GM12874 (cell line): ENCODE measurements around the gene KATNBL1.
A peak's percentile ranks its signal among the peaks of the same experiment; 100 is the strongest.

Experiments
- TF ChIP-seq, protein P1 (sequence below): IDR thresholded peaks from 2 replicates; pipeline ENCODE4 v1.5.1; 2011; ENCODE audit warnings: low read depth, mild to moderate bottlenecking, control low read depth, low read length, moderate library complexity; ENCODE audit not compliant: insufficient read depth

KATNBL1 gene

DNA sequence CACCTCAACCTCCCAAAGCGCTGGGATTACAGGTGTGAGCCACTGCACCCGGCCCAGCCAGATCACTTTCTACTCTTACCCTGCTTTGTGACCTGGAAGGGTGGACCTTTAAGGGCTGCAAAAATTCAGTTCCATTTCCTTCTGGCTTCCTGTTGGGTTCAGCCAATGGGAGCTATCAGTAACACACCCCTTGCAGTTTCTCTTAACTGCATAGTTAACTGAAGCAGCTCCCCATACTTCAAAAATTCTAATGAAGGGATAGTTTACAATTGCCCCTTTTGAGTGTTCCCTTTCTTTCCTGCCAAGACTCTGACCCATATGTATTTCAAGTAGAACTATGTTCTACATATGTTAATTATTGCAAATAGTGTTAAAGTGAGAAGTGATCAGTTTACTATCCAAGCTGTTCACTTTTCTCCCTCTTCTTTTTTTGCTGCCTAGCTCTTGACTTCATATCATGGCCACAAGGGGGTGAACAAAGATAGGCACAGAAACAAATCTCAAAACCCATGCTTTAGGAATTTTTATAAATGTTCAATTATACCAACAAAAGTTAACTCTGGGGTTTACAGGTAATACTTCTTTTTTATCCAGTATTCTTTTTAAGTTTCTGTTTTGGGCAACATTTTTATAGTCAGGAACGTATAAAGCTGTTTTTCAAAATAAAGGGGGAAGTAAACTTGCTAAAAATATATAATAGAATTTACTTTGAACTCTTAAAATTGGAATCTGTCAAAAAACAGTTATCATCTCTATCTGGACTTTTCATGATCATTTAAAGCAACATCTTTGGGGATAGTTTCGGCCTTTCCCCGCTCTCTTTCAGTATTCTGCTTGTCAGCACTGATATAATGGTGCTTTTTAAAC, 99.9 kb downstream of the KATNBL1 start:
- TF ChIP-seq, protein P1, sequence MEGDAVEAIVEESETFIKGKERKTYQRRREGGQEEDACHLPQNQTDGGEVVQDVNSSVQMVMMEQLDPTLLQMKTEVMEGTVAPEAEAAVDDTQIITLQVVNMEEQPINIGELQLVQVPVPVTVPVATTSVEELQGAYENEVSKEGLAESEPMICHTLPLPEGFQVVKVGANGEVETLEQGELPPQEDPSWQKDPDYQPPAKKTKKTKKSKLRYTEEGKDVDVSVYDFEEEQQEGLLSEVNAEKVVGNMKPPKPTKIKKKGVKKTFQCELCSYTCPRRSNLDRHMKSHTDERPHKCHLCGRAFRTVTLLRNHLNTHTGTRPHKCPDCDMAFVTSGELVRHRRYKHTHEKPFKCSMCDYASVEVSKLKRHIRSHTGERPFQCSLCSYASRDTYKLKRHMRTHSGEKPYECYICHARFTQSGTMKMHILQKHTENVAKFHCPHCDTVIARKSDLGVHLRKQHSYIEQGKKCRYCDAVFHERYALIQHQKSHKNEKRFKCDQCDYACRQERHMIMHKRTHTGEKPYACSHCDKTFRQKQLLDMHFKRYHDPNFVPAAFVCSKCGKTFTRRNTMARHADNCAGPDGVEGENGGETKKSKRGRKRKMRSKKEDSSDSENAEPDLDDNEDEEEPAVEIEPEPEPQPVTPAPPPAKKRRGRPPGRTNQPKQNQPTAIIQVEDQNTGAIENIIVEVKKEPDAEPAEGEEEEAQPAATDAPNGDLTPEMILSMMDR = peak; percentile 53; the same call in 1 of the 2 replicates

DNA sequence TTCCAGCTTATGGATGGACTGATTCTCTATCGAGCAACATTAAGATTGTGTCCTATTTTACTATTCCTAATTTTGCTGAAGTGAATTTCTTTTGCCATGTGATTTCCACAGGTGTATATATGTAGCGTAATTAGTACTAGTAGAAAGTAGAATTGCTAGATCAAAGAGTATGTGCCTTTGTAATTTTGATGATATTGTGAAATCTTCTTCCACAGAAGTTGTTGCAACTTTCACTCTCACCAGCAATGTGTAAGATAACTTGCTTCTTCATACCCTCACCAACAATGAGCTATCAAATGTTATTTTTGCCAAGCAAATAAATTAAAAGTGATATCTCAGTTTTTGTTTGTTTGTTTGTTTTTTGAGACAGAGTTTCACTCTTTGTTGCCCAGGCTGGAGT, 102.6 kb downstream of the KATNBL1 start:
- TF ChIP-seq, protein P1 = no peak

DNA sequence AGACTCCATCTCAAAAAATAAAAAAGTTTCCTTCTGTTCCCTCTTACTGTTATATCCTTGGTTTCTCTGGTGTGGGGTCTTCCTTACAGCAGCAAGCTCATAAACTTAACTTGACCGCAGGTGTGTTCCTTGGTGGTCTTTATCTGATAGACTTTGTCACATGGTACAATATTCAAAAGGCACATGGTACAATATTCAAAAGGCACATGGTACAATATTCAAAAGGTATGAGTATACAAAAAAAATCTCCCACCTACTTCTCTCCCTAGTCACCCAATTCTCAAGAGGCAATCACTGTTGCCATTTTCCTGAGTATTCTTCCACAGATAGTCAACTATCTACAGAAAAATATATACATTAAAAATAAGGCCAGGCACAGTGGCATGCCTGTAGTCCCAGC, 103.5 kb downstream of the KATNBL1 start:
- TF ChIP-seq, protein P1 = no peak

DNA sequence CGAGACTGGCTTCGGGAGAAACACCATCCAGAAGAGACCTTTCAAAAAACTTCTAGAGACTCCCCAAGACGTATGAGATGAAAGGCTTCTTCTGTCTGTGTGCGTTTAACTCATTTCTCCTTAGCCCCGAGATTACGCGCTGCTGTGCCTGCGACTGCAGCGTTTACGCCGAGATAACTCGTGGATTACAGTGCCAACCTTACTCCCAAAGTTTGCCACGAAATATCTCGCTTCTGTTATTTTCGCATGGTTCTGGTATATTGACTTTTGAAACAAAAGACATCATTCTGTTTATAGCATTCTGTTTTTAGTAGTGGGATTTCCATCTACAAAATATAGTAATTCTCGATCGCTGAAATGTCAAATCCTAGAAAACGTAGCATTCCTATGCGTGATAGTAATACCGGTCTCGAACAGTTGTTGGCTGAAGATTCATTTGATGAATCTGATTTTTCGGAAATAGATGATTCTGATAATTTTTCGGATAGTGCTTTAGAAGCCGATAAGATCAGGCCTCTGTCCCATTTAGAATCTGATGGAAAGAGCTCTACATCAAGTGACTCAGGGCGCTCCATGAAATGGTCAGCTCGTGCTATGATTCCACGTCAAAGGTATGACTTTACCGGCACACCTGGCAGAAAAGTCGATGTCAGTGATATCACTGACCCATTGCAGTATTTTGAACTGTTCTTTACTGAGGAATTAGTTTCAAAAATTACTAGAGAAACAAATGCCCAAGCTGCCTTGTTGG, 107.5 kb downstream of the KATNBL1 start:
- TF ChIP-seq, protein P1 = no peak

DNA sequence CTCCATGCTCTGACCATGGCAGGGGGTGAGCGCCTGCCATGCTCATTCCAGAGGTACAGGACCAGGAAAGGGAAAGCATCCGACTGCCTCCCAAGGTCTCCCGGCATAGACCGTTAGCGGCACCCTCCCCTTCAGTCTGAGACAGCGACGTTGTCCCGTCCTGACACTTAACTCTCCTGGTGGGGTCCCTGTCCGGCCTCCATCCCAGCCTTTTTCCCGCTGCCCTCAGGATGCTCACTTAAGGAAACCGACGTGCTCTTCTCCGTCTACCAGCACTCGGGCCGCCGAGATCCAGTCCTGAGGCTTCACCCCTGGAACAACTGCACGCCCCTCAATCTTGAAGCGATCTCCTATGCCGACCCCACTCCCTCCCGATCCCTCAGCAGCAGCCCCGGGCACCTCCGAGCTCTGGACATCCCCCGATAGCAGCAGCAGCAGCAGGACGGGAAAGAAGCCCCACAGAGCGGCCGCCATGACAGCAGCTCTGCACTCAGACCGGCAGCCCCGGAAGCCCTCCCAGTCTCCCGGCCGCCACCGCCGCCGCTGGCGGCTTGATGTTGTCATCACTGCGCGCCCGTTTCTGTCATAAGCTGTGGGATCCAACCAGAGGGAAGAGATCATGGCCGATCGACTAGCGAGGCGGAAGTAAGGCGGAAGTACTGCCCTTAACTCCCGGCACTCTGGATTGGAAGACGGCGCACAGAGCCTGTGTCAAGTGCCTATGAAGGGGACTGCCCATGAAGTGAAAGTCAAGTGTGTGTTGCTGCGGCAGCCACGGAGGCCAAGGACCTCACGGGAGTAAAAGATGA, 108.3 kb downstream of the KATNBL1 start, which contains the start of the genes EMC7 and PGBD4:
Gene EMC7, minus strand, starts transcription at position 497 of the 809 bp plus-strand sequence. Its CDS starts 23 bp downstream, at position 474.
Gene PGBD4, plus strand, starts transcription at position 718 of the 809 bp plus-strand sequence. CDS start 449 bp downstream, outside the sequence.
- TF ChIP-seq, protein P1 = no peak

DNA sequence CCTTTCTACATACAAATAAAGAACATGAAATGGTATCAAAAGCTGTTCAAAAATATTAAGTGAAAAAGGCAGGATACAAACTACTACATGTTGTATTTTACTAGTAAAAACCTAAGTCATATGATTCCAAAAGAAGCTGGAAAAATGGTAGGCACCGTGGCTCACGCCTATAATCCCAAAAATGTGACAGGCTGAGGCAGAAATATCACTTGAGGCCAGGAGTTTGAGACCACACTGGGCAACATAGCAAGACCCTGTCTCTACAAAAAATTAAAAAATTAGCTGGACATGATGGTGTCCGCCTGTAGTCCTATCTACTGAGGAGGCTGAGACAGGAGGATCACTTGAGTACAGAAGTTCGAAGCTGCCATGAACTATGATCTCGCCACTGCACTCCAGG, 110.0 kb downstream of the KATNBL1 start:
- TF ChIP-seq, protein P1 = no peak
